Mesenchymal stem cell (in vitro differentiated cells and primary cell): ENCODE measurements around the gene PRKAR2A.

Experiments
- DNase-seq: peaks from one replicate; pipeline ENCODE4 v3.0.0-alpha.2; 2013
- H2AFZ ChIP-seq: one replicate; pipeline ENCODE4 v1.6.1; 2013; ENCODE audit warnings: low read depth, mild to moderate bottlenecking, control low read depth, inconsistent platforms, low read length, moderate library complexity
- H2AK5ac ChIP-seq: 2 replicates; pipeline ENCODE4 v1.6.1; 2013; ENCODE audit warnings: low read length, moderate library complexity, mild to moderate bottlenecking, inconsistent platforms; ENCODE audit not compliant: severe bottlenecking
- H2BK120ac ChIP-seq: one replicate; pipeline ENCODE4 v1.6.1; 2013; ENCODE audit warnings: low read depth, mild to moderate bottlenecking, inconsistent platforms, low read length, moderate library complexity
- H2BK12ac ChIP-seq, 2 experiments: one replicate each; pipeline ENCODE4 v1.6.1; 2013; ENCODE audit warnings: inconsistent platforms in 2 of 2, low read length in 2 of 2, mild to moderate bottlenecking in 2 of 2, moderate library complexity in 2 of 2, control low read depth in 1 of 2
- H2BK15ac ChIP-seq: one replicate; pipeline ENCODE4 v1.6.1; 2013; ENCODE audit warnings: mild to moderate bottlenecking, low read depth, inconsistent platforms; ENCODE audit not compliant: poor library complexity, severe bottlenecking
- H2BK5ac ChIP-seq: 2 replicates; pipeline ENCODE4 v1.6.1; 2013; ENCODE audit warnings: low read depth, mild to moderate bottlenecking, low read length, control low read depth, inconsistent platforms; ENCODE audit not compliant: poor library complexity, severe bottlenecking
- H3K14ac ChIP-seq, 2 experiments: one replicate each; pipeline ENCODE4 v1.6.1; 2013; ENCODE audit warnings: inconsistent platforms in 2 of 2, low read length in 2 of 2, control low read depth in 1 of 2, mild to moderate bottlenecking in 1 of 2, moderate library complexity in 1 of 2
- H3K18ac ChIP-seq, 2 experiments: one replicate each; pipeline ENCODE4 v1.6.1; 2013; ENCODE audit warnings: inconsistent platforms in 2 of 2, low read length in 2 of 2, control low read depth in 1 of 2, low read depth in 1 of 2, mild to moderate bottlenecking in 1 of 2
- H3K23ac ChIP-seq, 2 experiments: one replicate each; pipeline ENCODE4 v1.6.1; 2013; ENCODE audit warnings: inconsistent platforms in 2 of 2, low read length in 2 of 2, mild to moderate bottlenecking in 2 of 2, moderate library complexity in 2 of 2, control low read depth in 1 of 2
- H3K27ac ChIP-seq: 2 replicates; pipeline ENCODE4 v1.5.1; 2013; ENCODE audit warnings: mild to moderate bottlenecking, moderate library complexity, low read length, control low read depth, inconsistent platforms; ENCODE audit not compliant: poor library complexity, severe bottlenecking
- H3K27me3 ChIP-seq, 2 experiments: 2 replicates each; pipeline versions ENCODE4 v1.6.1 to v1.7.0; 2013; ENCODE audit warnings: low read length in 2 of 2, mild to moderate bottlenecking in 2 of 2, moderate library complexity in 2 of 2, control low read depth in 1 of 2, inconsistent platforms in 1 of 2; ENCODE audit not compliant: control insufficient read depth in 1 of 2, insufficient read depth in 1 of 2
- H3K36me3 ChIP-seq, 2 experiments: 2 replicates each; pipeline versions ENCODE4 v1.6.1 to v1.7.0; 2013; ENCODE audit warnings: low read length in 2 of 2, control low read depth in 1 of 2, inconsistent platforms in 1 of 2, low read depth in 1 of 2, mild to moderate bottlenecking in 1 of 2; ENCODE audit not compliant: insufficient read depth in 2 of 2, control insufficient read depth in 1 of 2
- H3K4ac ChIP-seq, 2 experiments: one replicate each; pipeline ENCODE4 v1.6.1; 2013; ENCODE audit warnings: inconsistent platforms in 2 of 2, low read length in 2 of 2, mild to moderate bottlenecking in 2 of 2, moderate library complexity in 2 of 2, control low read depth in 1 of 2, low read depth in 1 of 2
- H3K4me1 ChIP-seq: 2 replicates; pipeline ENCODE4 v1.6.1; 2013; ENCODE audit warnings: low read depth, low read length, control low read depth; ENCODE audit not compliant: control insufficient read depth, insufficient read depth
- H3K4me2 ChIP-seq: 2 replicates; pipeline ENCODE4 v1.6.1; 2013; ENCODE audit warnings: low read length, mild to moderate bottlenecking, inconsistent platforms; ENCODE audit not compliant: poor library complexity, severe bottlenecking
- H3K4me3 ChIP-seq, 2 experiments: 2 replicates each; pipeline versions ENCODE4 v1.5.1 to v1.7.0; 2013; ENCODE audit warnings: low read length in 2 of 2, mild to moderate bottlenecking in 2 of 2, control low read depth in 1 of 2, low read depth in 1 of 2; ENCODE audit not compliant: insufficient read depth in 1 of 2
- H3K79me1 ChIP-seq: replicated peaks from 2 replicates; pipeline ENCODE4 v1.6.1; 2013; ENCODE audit warnings: mild to moderate bottlenecking, control low read depth, low read length, inconsistent platforms; ENCODE audit not compliant: poor library complexity, severe bottlenecking
- H3K9ac ChIP-seq: 2 replicates; pipeline ENCODE4 v1.7.0; 2013; ENCODE audit warnings: mild to moderate bottlenecking, low read length, moderate library complexity
- H3K9me3 ChIP-seq: 2 replicates; pipeline ENCODE4 v1.7.0; 2013; ENCODE audit warnings: mild to moderate bottlenecking, low read length; ENCODE audit not compliant: control insufficient read depth
- H4K8ac ChIP-seq: one replicate; pipeline ENCODE4 v1.6.1; 2013; ENCODE audit warnings: inconsistent platforms, mild to moderate bottlenecking, low read length, moderate library complexity
- H4K91ac ChIP-seq: one replicate; pipeline ENCODE4 v1.6.1; 2013; ENCODE audit warnings: mild to moderate bottlenecking, low read length, inconsistent platforms
- WGBS: methylation state at CpG from one replicate; pipeline ENCODE4 v1.1.7; 2013; ENCODE audit warnings: mixed read lengths; 5-methylcytosine and 5-hydroxymethylcytosine counted together

The PRKAR2A gene

GRCh38 chr3:48716982-48717746 is 130.5 kb downstream of the PRKAR2A start, which contains the start of gene IP6K2:
Gene IP6K2, minus strand, starts transcription at chr3:48717221. Its CDS starts 21,930 bp downstream, at chr3:48695291.
- DNase-seq = peak; percentile 98
- no peaks in the 10 kb centered on the region for H3K79me1 ChIP-seq
- H2AFZ ChIP-seq = peak within 1 kb of the TSS; percentile 86
- H4K8ac ChIP-seq = peak within 1 kb of the TSS; percentile 59
- H2BK5ac ChIP-seq = peak within 1 kb of the TSS; percentile 83
- peaks cover 17 to 22% of the 10 kb centered on the region in 2 experiments for H3K36me3 ChIP-seq
- peak within 1 kb of the TSS in 1 of 2 experiments; percentile 49 for H2BK12ac ChIP-seq
- peak within 1 kb of the TSS in 1 of 2 experiments; percentile 87 for H3K14ac ChIP-seq
- H3K9ac ChIP-seq = peak within 1 kb of the TSS; percentile 100
- H2BK15ac ChIP-seq = no peak within 1 kb of the TSS
- 6% methylated on average over 38 of the region's 38 CpGs for WGBS
- peak within 1 kb of the TSS; percentile 94 for H4K91ac ChIP-seq
- H2BK120ac ChIP-seq = peak within 1 kb of the TSS; percentile 86
- H3K4me2 ChIP-seq = peak within 1 kb of the TSS; percentile 35
- peak within 1 kb of the TSS; percentile 82 for H3K27ac ChIP-seq
- H3K4me1 ChIP-seq = peaks cover 12% of the 10 kb centered on the region
- peak within 1 kb of the TSS; percentile 88 to 95 for H3K4ac ChIP-seq
- H3K27me3 ChIP-seq = no peaks in the 10 kb centered on the region
- peak within 1 kb of the TSS; percentile 87 to 94 for H3K18ac ChIP-seq
- peak within 1 kb of the TSS; percentile 99 for H2AK5ac ChIP-seq
- H3K23ac ChIP-seq = peak within 1 kb of the TSS in 1 of 2 experiments; percentile 73
- H3K4me3 ChIP-seq = peak within 1 kb of the TSS; percentile 89 to 96
- H3K9me3 ChIP-seq = no peaks in the 10 kb centered on the region

GRCh38 chr3:48716508-48716981 is 131.1 kb downstream of the PRKAR2A start:
- peak overlapping the region; percentile 100 for H3K9ac ChIP-seq
- peak overlapping the region; percentile 86 for H2BK120ac ChIP-seq
- peak overlapping the region; percentile 99 for H2AK5ac ChIP-seq
- H3K4me3 ChIP-seq = peak overlapping the region; percentile 89 to 96
- H3K23ac ChIP-seq = peak overlapping the region in 1 of 2 experiments; percentile 73
- peak overlapping the region; percentile 35 for H3K4me2 ChIP-seq
- DNase-seq = peak; percentile 23
- H4K8ac ChIP-seq = peak overlapping the region; percentile 59
- WGBS = under 1% methylated on average over 14 of the region's 16 CpGs
- H3K18ac ChIP-seq = peak overlapping the region; percentile 87 to 94
- peaks cover 22 to 26% of the 10 kb centered on the region in 2 experiments for H3K36me3 ChIP-seq
- H2BK12ac ChIP-seq = no peak overlapping the region
- peak overlapping the region; percentile 94 for H4K91ac ChIP-seq
- no peak overlapping the region for H2AFZ ChIP-seq
- H3K9me3 ChIP-seq = no peaks in the 10 kb centered on the region
- peak overlapping the region; percentile 82 for H3K27ac ChIP-seq
- H3K4ac ChIP-seq = peak overlapping the region; percentile 88 to 95
- no peaks in the 10 kb centered on the region for H3K27me3 ChIP-seq
- peak overlapping the region in 1 of 2 experiments; percentile 87 for H3K14ac ChIP-seq
- H3K4me1 ChIP-seq = peaks cover 15% of the 10 kb centered on the region
- no peak overlapping the region for H2BK15ac ChIP-seq
- H3K79me1 ChIP-seq = no peaks in the 10 kb centered on the region
- peak overlapping the region; percentile 83 for H2BK5ac ChIP-seq

GRCh38 chr3:48715174-48715800 is 132.4 kb downstream of the PRKAR2A start:
- Histone ChIP-seq H2BK12ac (no peak overlapping the region), H4K91ac (no peak overlapping the region), H2BK15ac (no peak overlapping the region), H3K18ac (no peak overlapping the region), H3K9ac (peak overlapping the region; percentile 100), H2BK120ac (no peak overlapping the region), H3K9me3 (no peaks in the 10 kb centered on the region), H4K8ac (no peak overlapping the region), H3K27me3 (no peaks in the 10 kb centered on the region), H3K4ac (no peak overlapping the region), H2AFZ (no peak overlapping the region), H2AK5ac (no peak overlapping the region), H3K23ac (no peak overlapping the region), H3K4me1 (peaks cover 15% of the 10 kb centered on the region), H3K79me1 (no peaks in the 10 kb centered on the region), H3K4me2 (peak overlapping the region; percentile 69), H3K27ac (no peak overlapping the region), H3K4me3 (peak overlapping the region in 1 of 2 experiments; percentile 96), H2BK5ac (no peak overlapping the region), H3K36me3 (peaks cover 34% of the 10 kb centered on the region in 2 experiments), H3K14ac (no peak overlapping the region)
- DNase-seq = peak; percentile 86

GRCh38 chr3:48711727-48712126 is 135.9 kb downstream of the PRKAR2A start:
- no peak overlapping the region for H2AK5ac ChIP-seq
- H3K9me3 ChIP-seq = no peaks in the 10 kb centered on the region
- H2BK5ac ChIP-seq = no peak overlapping the region
- peaks cover 29% of the 10 kb centered on the region for H3K4me1 ChIP-seq
- H3K4me2 ChIP-seq = peak overlapping the region; percentile 45
- no peak overlapping the region for H3K4ac ChIP-seq
- peak overlapping the region; percentile 21 for H4K91ac ChIP-seq
- H3K9ac ChIP-seq = peak overlapping the region; percentile 40
- no peak overlapping the region for H3K14ac ChIP-seq
- H2BK15ac ChIP-seq = no peak overlapping the region
- H3K4me3 ChIP-seq = no peak overlapping the region
- H2BK120ac ChIP-seq = no peak overlapping the region
- WGBS = 100% methylated on average over 1 of the region's 2 CpGs
- H3K36me3 ChIP-seq = peaks cover 51 to 56% of the 10 kb centered on the region in 2 experiments
- H3K79me1 ChIP-seq = no peaks in the 10 kb centered on the region
- H4K8ac ChIP-seq = no peak overlapping the region
- DNase-seq = no peak
- no peaks in the 10 kb centered on the region for H3K27me3 ChIP-seq
- H3K27ac ChIP-seq = peak overlapping the region; percentile 33
- H3K23ac ChIP-seq = no peak overlapping the region
- no peak overlapping the region for H2AFZ ChIP-seq
- no peak overlapping the region for H2BK12ac ChIP-seq
- H3K18ac ChIP-seq = no peak overlapping the region
